ENCODE data around the gene DCC. TPM values are rescaled to one million over a fixed set of nuclear protein-coding genes. Genes with fewer than 3 reads are reported as not detected.
A peak's percentile ranks its signal among the peaks of the same experiment; 100 is the strongest.

Gene DCC
- total RNA-seq, 1 experiment from 2014 or later, result 0.72 TPM

- ChIA-PET POLR2A (no interaction called here), CTCF (no interaction called here)
- DNase-seq (ENCODE audit: low spot score) (no peak), ATAC-seq (peak; percentile 22; the same call in 1 of the 2 replicates)
- Mint-ChIP-seq H3K27ac (no peak overlapping the region; the same call in 1 of the 2 replicates), H3K27me3 (ENCODE audit: low read depth) (no peaks in the 10 kb centered on the region), H3K4me1 (peaks cover 9% of the 10 kb centered on the region), H3K36me3 (peaks cover 3% of the 10 kb centered on the region; the same call in 1 of the 2 replicates), H3K9me3 (peaks cover 12% of the 10 kb centered on the region), H3K4me3 (no peak overlapping the region)
- TF ChIP-seq ERG (CRISPR knock-in tag; IDR thresholded peaks at IDR 0.05), result no peak
- TF ChIP-seq MXD4 (CRISPR knock-in tag; IDR thresholded peaks at IDR 0.05; ENCODE audit: borderline replicate concordance), result no peak
- TF ChIP-seq ATF6 (CRISPR knock-in tag; IDR thresholded peaks at IDR 0.05), result no peak
- TF ChIP-seq ZNF416 (CRISPR knock-in tag; IDR thresholded peaks at IDR 0.05), result no peak
- TF ChIP-seq IRF1 (CRISPR knock-in tag; IDR thresholded peaks at IDR 0.05), result no peak
- no peak for TF ChIP-seq ZSCAN18 (CRISPR knock-in tag; IDR thresholded peaks at IDR 0.05)
Observed at GRCh38 chr18:53139746-53140500, 799.9 kb downstream of the DCC start.

GRCh38 chr18:53142005-53142404 is 802.0 kb downstream of the DCC start:
- no peak for DNase-seq (ENCODE audit: low spot score)
- TF ChIP-seq MXD4 (CRISPR knock-in tag; IDR thresholded peaks at IDR 0.05; ENCODE audit: borderline replicate concordance) (no peak), ZNF671 (CRISPR knock-in tag; IDR thresholded peaks at IDR 0.05) (no peak), NFATC4 (CRISPR knock-in tag; IDR thresholded peaks at IDR 0.05) (no peak), PRDM15 (CRISPR knock-in tag; IDR thresholded peaks at IDR 0.05) (no peak), ZNF121 (CRISPR knock-in tag; IDR thresholded peaks at IDR 0.05) (no peak), CTCF (IDR thresholded peaks at IDR 0.05) (no peak), ZBTB21 (CRISPR knock-in tag; IDR thresholded peaks at IDR 0.05; ENCODE audit: borderline replicate concordance) (no peak), E2F5 (CRISPR knock-in tag; IDR thresholded peaks at IDR 0.05) (no peak)
- Mint-ChIP-seq H3K4me1 (peaks cover 9% of the 10 kb centered on the region), H3K9me3 (peaks cover 4% of the 10 kb centered on the region), H3K4me3 (no peak overlapping the region), H3K36me3 (peaks cover 3% of the 10 kb centered on the region; the same call in 1 of the 2 replicates), H3K27ac (no peak overlapping the region), H3K27me3 (ENCODE audit: low read depth) (no peaks in the 10 kb centered on the region)
- POLR2A ChIA-PET, result no interaction called here
- CTCF ChIA-PET, result no interaction called here
- ATAC-seq, result no peak
